ENCODE results near the gene PPM1M.
A peak's percentile ranks its signal among the peaks of the same experiment; 100 is the strongest.

The PPM1M gene

GRCh38 chr3:52294320-52295150, 49.0 kb downstream of the PPM1M start:
- DNase-seq = no peak
- no peak overlapping the region for H3K27ac ChIP-seq
- H3K36me3 ChIP-seq = no peaks in the 10 kb centered on the region
- no peaks in the 10 kb centered on the region for H3K9me3 ChIP-seq (ENCODE audit: severe bottlenecking)
- no peak overlapping the region for H3K4me3 ChIP-seq (ENCODE audit: low read depth, low read length)
- no peak for TF ChIP-seq CTCF (IDR thresholded peaks at IDR 0.05; ENCODE audit: low read depth, low read length)
- no peaks in the 10 kb centered on the region for H3K27me3 ChIP-seq (ENCODE audit: insufficient read depth, low read depth, severe bottlenecking)

- TF ChIP-seq CTCF (IDR thresholded peaks at IDR 0.05; ENCODE audit: low read depth, low read length) = no peak
- no peak overlapping the region for H3K4me3 ChIP-seq (ENCODE audit: low read depth, low read length)
- H3K36me3 ChIP-seq = no peaks in the 10 kb centered on the region
- H3K27me3 ChIP-seq (ENCODE audit: insufficient read depth, low read depth, severe bottlenecking) = no peaks in the 10 kb centered on the region
- no peaks in the 10 kb centered on the region for H3K9me3 ChIP-seq (ENCODE audit: severe bottlenecking)
- no peak for DNase-seq
- H3K27ac ChIP-seq = no peak overlapping the region
These were observed 50.2 kb downstream of the PPM1M start for GRCh38 chr3:52295671-52296208.

- TF ChIP-seq CTCF (IDR thresholded peaks at IDR 0.05; ENCODE audit: low read depth, low read length) = no peak
- H3K36me3 ChIP-seq = no peaks in the 10 kb centered on the region
- no peak overlapping the region for H3K4me3 ChIP-seq (ENCODE audit: low read depth, low read length)
- H3K27me3 ChIP-seq (ENCODE audit: insufficient read depth, low read depth, severe bottlenecking) = no peaks in the 10 kb centered on the region
- no peak for DNase-seq
- H3K27ac ChIP-seq = no peak overlapping the region
- H3K9me3 ChIP-seq (ENCODE audit: severe bottlenecking) = no peaks in the 10 kb centered on the region
These were observed 51.9 kb downstream of the PPM1M start for GRCh38 chr3:52297242-52298148.

- DNase-seq = peak; percentile 20
These were observed 52.9 kb downstream of the PPM1M start for GRCh38 chr3:52298149-52299098.

More at GRCh38 chr3:52298149-52299098, 52.9 kb downstream of the PPM1M start:
- H3K9me3 ChIP-seq (ENCODE audit: severe bottlenecking) = no peaks in the 10 kb centered on the region
- H3K27ac ChIP-seq = no peak overlapping the region
- no peaks in the 10 kb centered on the region for H3K27me3 ChIP-seq (ENCODE audit: insufficient read depth, low read depth, severe bottlenecking)
- H3K4me3 ChIP-seq (ENCODE audit: low read depth, low read length) = no peak overlapping the region
- H3K36me3 ChIP-seq = no peaks in the 10 kb centered on the region
- no peak for TF ChIP-seq CTCF (IDR thresholded peaks at IDR 0.05; ENCODE audit: low read depth, low read length)

All from WERI-Rb-1 (cell line).